Stimulated activated CD8-positive, alpha-beta memory T cell treated with anti-CD3 and anti-CD28 coated beads, Interleukin-4, amount 100 ng/mL, for 1 hour (primary cell): ENCODE results near the gene NIPSNAP2.
"Not testable (repeated sequence)": the region's sequence is repeated elsewhere in the genome, so short reads cannot be mapped to it uniquely, and the experiment has no call there.

Experiments used
- DNase-seq, 2 donors: peaks; one replicate each; pipeline ENCODE4 v3.0.0-alpha.2; 2020; ENCODE audit warnings: low read depth in 2 of 2, low spot score in 1 of 2

NIPSNAP2 gene

DNA sequence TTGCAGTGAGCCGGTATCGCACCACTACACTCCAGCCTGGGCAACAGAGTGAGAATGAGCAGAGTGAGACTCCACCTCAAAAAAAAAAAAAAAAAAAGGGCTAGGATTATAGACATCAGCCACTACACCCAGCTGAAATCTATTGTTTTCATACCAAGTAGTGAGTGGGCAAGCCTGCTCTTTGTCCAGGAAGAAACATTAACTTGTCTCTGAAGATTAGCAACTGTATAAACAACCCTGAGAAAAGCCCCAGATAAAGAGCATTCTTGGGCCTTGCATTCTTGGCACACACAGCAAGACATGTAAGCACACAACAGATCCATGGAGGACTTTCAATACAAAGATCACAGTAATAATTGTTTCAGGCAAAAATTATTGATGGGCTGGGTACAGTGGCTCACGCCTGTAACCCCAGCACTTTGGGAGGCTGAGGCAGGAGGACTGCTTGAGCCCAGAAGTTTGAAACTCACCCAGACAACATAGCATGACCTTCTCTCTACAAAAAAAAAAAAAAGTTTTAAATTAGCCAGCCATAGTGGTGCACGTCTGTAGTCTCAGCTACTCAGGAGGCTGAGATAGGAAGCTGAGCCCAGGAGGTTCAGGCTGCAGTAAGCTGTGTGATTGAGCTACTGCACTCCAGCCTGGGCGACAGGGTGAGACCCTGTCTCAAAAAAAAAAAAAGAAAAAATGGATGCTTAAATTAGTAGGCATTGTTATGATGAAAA, 82.5 kb downstream of the NIPSNAP2 start:
- no peak for DNase-seq

DNA sequence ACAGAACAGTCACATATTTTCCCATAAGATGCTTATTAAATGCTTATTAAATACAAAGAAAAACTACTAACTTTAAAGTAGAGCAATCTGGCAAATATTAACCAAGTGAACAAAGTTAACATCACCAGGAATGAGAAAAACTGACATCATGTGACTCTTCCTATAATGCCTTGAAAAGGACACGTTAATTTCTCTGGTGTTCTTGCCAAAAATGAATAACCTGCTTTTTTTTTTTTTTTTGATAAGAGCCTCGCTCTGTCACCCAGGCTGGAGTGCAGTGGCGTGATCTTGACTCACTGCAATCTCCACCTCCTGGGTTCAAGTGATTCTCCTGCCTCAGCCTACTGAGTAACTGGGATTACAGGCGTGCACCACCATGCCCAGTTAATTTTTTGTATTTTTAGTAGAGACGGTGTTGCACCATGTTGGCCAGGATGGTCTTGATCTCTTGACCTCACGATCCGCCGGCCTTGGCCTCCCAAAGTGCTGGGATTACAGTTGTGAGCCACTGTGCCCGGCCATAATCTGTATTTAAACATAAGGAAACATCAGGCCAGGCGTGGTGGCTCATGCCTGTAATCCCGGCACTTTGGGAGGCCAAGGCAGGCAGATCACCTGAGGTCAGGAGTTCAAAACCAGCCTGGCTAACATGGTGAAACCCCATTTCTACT, 83.2 kb downstream of the NIPSNAP2 start:
- not testable (repeated sequence) for DNase-seq

- DNase-seq = no peak
These were observed 83.9 kb downstream of the NIPSNAP2 start for GRCh38 chr7:56048245-56048644.

DNA sequence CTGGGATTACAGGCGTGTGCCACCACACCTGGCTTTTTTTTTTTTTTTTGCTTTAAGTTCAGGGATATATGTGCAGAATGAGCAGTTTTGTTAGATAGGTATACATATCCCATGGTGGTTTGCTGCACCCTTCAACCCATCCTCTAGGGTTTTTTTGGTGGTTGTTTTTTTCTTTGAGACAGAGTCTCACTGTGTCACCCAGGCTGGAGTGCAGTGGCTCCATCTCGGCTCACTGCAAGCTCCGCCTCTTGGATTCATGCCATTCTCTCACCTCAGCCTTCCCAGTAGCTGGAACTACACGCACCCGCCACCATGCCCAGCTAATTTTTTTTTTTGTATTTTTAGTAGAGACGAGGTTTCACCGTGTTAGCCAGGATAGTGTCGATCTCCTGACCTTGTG, 84.4 kb downstream of the NIPSNAP2 start:
- DNase-seq = not testable (repeated sequence)
